ENCODE results near the gene ZMAT3. TPM values are rescaled to one million over a fixed set of nuclear protein-coding genes. Genes with fewer than 3 reads are reported as not detected.

The ZMAT3 gene
- total RNA-seq, 1 donor from 2014 or later: 8.6 TPM

GRCh38 chr3:179018808-179019207 is 52.8 kb downstream of the ZMAT3 start:
- H3K4me2 ChIP-seq: no peak overlapping the region

DNA sequence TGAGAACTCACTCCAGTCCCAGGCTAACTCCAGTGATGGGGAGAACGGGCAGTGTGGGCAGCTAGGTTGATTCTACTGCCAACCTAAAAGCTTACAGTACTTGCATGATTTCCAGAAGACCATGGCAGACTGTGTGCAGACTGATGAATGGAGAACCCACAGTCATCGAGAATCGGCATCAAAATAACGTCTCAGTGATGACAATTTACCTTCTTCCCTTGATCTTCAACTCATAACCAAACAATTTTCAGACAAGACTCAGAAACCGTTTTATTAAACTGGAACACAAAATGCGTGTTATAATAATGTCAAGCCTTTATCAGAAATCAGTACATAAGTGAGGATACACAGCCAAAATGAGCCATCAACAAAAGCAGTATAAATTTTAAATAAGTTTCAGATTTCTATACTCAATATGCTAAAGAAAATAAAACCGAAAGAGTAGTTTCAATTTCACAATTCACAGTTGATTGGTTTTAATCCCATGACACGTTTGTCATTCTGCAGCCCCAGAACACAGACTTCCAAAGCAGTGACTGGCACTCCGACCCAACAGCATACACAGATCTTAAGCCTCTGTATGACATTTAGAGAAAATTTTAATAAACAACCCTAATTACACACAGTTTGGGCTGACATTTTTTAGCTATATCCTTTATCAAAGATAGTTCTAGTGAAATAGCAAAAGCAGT is 54.5 kb downstream of the ZMAT3 start:
- Mint-ChIP-seq H3K9me3 (no peaks in the 10 kb centered on the region), H3K4me3 (no peak overlapping the region), H3K4me1 (no peaks in the 10 kb centered on the region), H3K36me3 (no peaks in the 10 kb centered on the region), H3K27me3 (ENCODE audit: insufficient read depth, low read depth) (no peaks in the 10 kb centered on the region), H3K27ac (no peak overlapping the region)
- Histone ChIP-seq H4K20me1 (ENCODE audit: low read depth) (no peaks in the 10 kb centered on the region), H3K4me2 (no peak overlapping the region), H3K4me1 (no peaks in the 10 kb centered on the region), H3F3A (ENCODE audit: low read depth) (no peaks in the 10 kb centered on the region), H3K9me3 (ENCODE audit: low read depth) (no peaks in the 10 kb centered on the region), H2AFZ (replicated peaks) (no peak overlapping the region), H3K4me3 (no peak overlapping the region), H3K9ac (no peak overlapping the region), H3K27ac (no peak overlapping the region), H3K27me3 (no peaks in the 10 kb centered on the region), H3K36me3 (no peaks in the 10 kb centered on the region), H3K79me2 (ENCODE audit: low read depth) (no peaks in the 10 kb centered on the region)
- TF ChIP-seq CTCF (IDR thresholded peaks at IDR 0.05): no peak
- TF ChIP-seq EZH2 (IDR thresholded peaks at IDR 0.05): no peak
- no peak for TF ChIP-seq EZH2phosphoT487 (IDR thresholded peaks at IDR 0.05)
- DNase-seq (ENCODE audit: low spot score): no peak

More at GRCh38 chr3:179018808-179019207, 52.8 kb downstream of the ZMAT3 start:
- Histone ChIP-seq H3K9me3 (ENCODE audit: low read depth) (no peaks in the 10 kb centered on the region), H3K27me3 (no peaks in the 10 kb centered on the region), H3K27ac (peak overlapping the region; percentile 40), H3K4me1 (no peaks in the 10 kb centered on the region), H3K9ac (no peak overlapping the region), H2AFZ (replicated peaks) (no peak overlapping the region), H3K36me3 (no peaks in the 10 kb centered on the region), H4K20me1 (ENCODE audit: low read depth) (no peaks in the 10 kb centered on the region), H3K79me2 (ENCODE audit: low read depth) (no peaks in the 10 kb centered on the region), H3K4me3 (no peak overlapping the region), H3F3A (ENCODE audit: low read depth) (no peaks in the 10 kb centered on the region)
- Mint-ChIP-seq H3K27me3 (ENCODE audit: insufficient read depth, low read depth) (no peaks in the 10 kb centered on the region), H3K9me3 (no peaks in the 10 kb centered on the region), H3K4me1 (no peaks in the 10 kb centered on the region), H3K36me3 (no peaks in the 10 kb centered on the region), H3K27ac (no peak overlapping the region), H3K4me3 (no peak overlapping the region)
- DNase-seq (ENCODE audit: low spot score): no peak
- TF ChIP-seq EZH2 (IDR thresholded peaks at IDR 0.05): no peak
- TF ChIP-seq CTCF (IDR thresholded peaks at IDR 0.05): no peak
- TF ChIP-seq EZH2phosphoT487 (IDR thresholded peaks at IDR 0.05): no peak

DNA sequence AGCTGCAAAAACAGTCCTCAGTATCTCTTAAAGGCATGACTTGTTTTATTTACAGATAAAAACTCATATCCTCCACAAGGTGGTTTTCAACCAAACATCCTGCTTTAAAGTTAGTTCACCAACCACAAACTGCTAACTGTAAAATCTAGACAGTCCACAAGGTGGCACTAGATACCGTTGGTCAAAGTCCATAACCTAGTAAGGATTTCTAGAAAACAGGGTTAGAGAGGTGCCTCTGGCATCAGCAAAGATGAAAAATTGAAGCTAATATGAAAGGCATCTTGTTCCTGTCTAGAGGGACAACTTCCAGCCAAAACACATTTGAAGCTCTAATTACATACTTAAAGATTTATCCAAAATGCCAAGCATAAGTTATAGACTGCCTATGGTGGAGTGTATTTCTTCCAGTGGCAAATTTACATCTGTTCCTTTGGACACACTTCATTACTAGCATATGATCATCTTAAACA is 56.0 kb downstream of the ZMAT3 start:
- no peaks in the 10 kb centered on the region for H3K36me3 ChIP-seq
- no peaks in the 10 kb centered on the region for H3K27me3 ChIP-seq
- DNase-seq (ENCODE audit: low spot score): peak; percentile 77
- Mint-ChIP-seq H3K27me3 (ENCODE audit: insufficient read depth, low read depth) (no peaks in the 10 kb centered on the region), H3K4me3 (no peak overlapping the region), H3K27ac (no peak overlapping the region), H3K4me1 (no peaks in the 10 kb centered on the region), H3K9me3 (no peaks in the 10 kb centered on the region), H3K36me3 (no peaks in the 10 kb centered on the region)
- no peak overlapping the region for H3K9ac ChIP-seq
- no peaks in the 10 kb centered on the region for H3K79me2 ChIP-seq (ENCODE audit: low read depth)
- no peaks in the 10 kb centered on the region for H4K20me1 ChIP-seq (ENCODE audit: low read depth)
- no peaks in the 10 kb centered on the region for H3F3A ChIP-seq (ENCODE audit: low read depth)
- no peaks in the 10 kb centered on the region for H3K9me3 ChIP-seq (ENCODE audit: low read depth)
- H3K4me2 ChIP-seq: no peak overlapping the region
- no peak for TF ChIP-seq EZH2phosphoT487 (IDR thresholded peaks at IDR 0.05)
- TF ChIP-seq CTCF (IDR thresholded peaks at IDR 0.05): peak; percentile 95
- H2AFZ ChIP-seq (replicated peaks): no peak overlapping the region
- no peak overlapping the region for H3K27ac ChIP-seq
- H3K4me1 ChIP-seq: no peaks in the 10 kb centered on the region
- no peak overlapping the region for H3K4me3 ChIP-seq

Measured in neural progenitor cell (in vitro differentiated cells).